Fibroblast of skin of left biceps (primary cell): Measurements from ENCODE around the gene ZFPM1.

Experiments used
- DNase-seq, 2 experiments: peaks; one replicate each; pipeline ENCODE4 v3.0.0-alpha.2; 2013; ENCODE audit warnings: low read depth in 2 of 2

Gene ZFPM1

GRCh38 chr16:88526906-88527185 is 73.8 kb downstream of the ZFPM1 start:
- DNase-seq = no peak

GRCh38 chr16:88527186-88527936 is 74.3 kb downstream of the ZFPM1 start:
- peak in 1 of 2 experiments; percentile 13 for DNase-seq

GRCh38 chr16:88527937-88528743 is 75.1 kb downstream of the ZFPM1 start:
- DNase-seq = no peak

GRCh38 chr16:88528902-88529318 is 75.8 kb downstream of the ZFPM1 start:
- DNase-seq = no peak

GRCh38 chr16:88529596-88529995 is 76.5 kb downstream of the ZFPM1 start:
- no peak for DNase-seq

GRCh38 chr16:88530051-88530857 is 77.2 kb downstream of the ZFPM1 start:
- no peak for DNase-seq

GRCh38 chr16:88530858-88531203 is 77.8 kb downstream of the ZFPM1 start:
- no peak for DNase-seq

GRCh38 chr16:88531346-88531745 is 78.3 kb downstream of the ZFPM1 start:
- no peak for DNase-seq

- no peak for DNase-seq
Observed at GRCh38 chr16:88531931-88532433, 78.9 kb downstream of the ZFPM1 start.

GRCh38 chr16:88532434-88533241 is 79.6 kb downstream of the ZFPM1 start:
- no peak for DNase-seq

- peak; percentile 17 to 19 for DNase-seq
Observed at GRCh38 chr16:88533381-88533917, 80.4 kb downstream of the ZFPM1 start.

GRCh38 chr16:88533932-88534637 is 81.0 kb downstream of the ZFPM1 start:
- DNase-seq = peak; percentile 24 to 27

- DNase-seq = no peak
Observed at GRCh38 chr16:88534638-88535190, 81.6 kb downstream of the ZFPM1 start.

GRCh38 chr16:88535191-88535856 is 82.2 kb downstream of the ZFPM1 start:
- DNase-seq = no peak

- no peak for DNase-seq
Observed at GRCh38 chr16:88535857-88536222, 82.8 kb downstream of the ZFPM1 start.

GRCh38 chr16:88536510-88536909 is 83.4 kb downstream of the ZFPM1 start:
- no peak for DNase-seq

- DNase-seq = no peak
Observed at GRCh38 chr16:88536971-88537751, 84.1 kb downstream of the ZFPM1 start.

GRCh38 chr16:88537859-88538258 is 84.8 kb downstream of the ZFPM1 start:
- no peak for DNase-seq
